Activated CD8-positive, alpha-beta T cell treated with anti-CD3 and anti-CD28 coated beads for 36 hours (primary cell): ENCODE measurements around the gene TNS3. TPM values are rescaled to one million over a fixed set of nuclear protein-coding genes. Genes with fewer than 3 reads are reported as not detected.

Experiments used
- ATAC-seq: fragments of 200-7000 bp; cut with Tn5 transposase; one replicate; pipeline ENCODE4 v1.10.0; 2021; ENCODE audit warnings: mild to moderate bottlenecking, moderate library complexity
- CTCF ChIA-PET: fragments of 350-600 bp; sonication (Branson Sonifier 250); formaldehyde crosslinking; loops from one replicate; lab custom pipeline; 2021; ENCODE audit warnings: antibody characterized with exemption; lab: Charles Lee
- POLR2A ChIA-PET: fragments of 350-600 bp; sonication (Branson Sonifier 250); formaldehyde crosslinking; loops from one replicate; lab custom pipeline; 2021; ENCODE audit warnings: antibody characterized with exemption; lab: Charles Lee
- DNase-seq: peaks from one replicate; pipeline ENCODE4 v3.0.0-alpha.2; 2020
- H3K27ac Mint-ChIP-seq: one replicate; pipeline ENCODE4 v1.8.0; 2021; ENCODE audit warnings: mild to moderate bottlenecking, mixed read lengths
- H3K27me3 Mint-ChIP-seq: one replicate; pipeline ENCODE4 v1.8.0; 2021; ENCODE audit warnings: mixed read lengths
- H3K36me3 Mint-ChIP-seq: one replicate; pipeline ENCODE4 v1.8.0; 2021; ENCODE audit warnings: low read depth, mixed read lengths
- H3K4me1 Mint-ChIP-seq: one replicate; pipeline ENCODE4 v1.8.0; 2021; ENCODE audit warnings: low read depth, mixed read lengths
- H3K4me3 Mint-ChIP-seq: one replicate; pipeline ENCODE4 v1.8.0; 2021; ENCODE audit warnings: mild to moderate bottlenecking, moderate library complexity, mixed read lengths
- H3K9me3 Mint-ChIP-seq: one replicate; pipeline ENCODE4 v1.8.0; 2021; ENCODE audit warnings: mixed read lengths
- intact Hi-C: fragments of 100-400 bp; cut with micrococcal nuclease; formaldehyde crosslinking; loops from one replicate; pipeline ENCODE4 v1.10.0; 2022
- total RNA-seq, 2 experiments: library from RNA; stranded (reverse); gene quantifications; one replicate each; pipeline ENCODE4 v1.2.3, GENCODE V29; 2021
- TF ChIP-seq, protein P1 (sequence below): fragments of 200-600 bp; IDR thresholded peaks from one replicate; pipeline ENCODE4 v1.8.0; 2022; ENCODE audit warnings: antibody characterized with exemption, mild to moderate bottlenecking

The TNS3 gene
- total RNA-seq, 2 experiments from 2014 or later: 0.04 to 0.16 TPM

DNA sequence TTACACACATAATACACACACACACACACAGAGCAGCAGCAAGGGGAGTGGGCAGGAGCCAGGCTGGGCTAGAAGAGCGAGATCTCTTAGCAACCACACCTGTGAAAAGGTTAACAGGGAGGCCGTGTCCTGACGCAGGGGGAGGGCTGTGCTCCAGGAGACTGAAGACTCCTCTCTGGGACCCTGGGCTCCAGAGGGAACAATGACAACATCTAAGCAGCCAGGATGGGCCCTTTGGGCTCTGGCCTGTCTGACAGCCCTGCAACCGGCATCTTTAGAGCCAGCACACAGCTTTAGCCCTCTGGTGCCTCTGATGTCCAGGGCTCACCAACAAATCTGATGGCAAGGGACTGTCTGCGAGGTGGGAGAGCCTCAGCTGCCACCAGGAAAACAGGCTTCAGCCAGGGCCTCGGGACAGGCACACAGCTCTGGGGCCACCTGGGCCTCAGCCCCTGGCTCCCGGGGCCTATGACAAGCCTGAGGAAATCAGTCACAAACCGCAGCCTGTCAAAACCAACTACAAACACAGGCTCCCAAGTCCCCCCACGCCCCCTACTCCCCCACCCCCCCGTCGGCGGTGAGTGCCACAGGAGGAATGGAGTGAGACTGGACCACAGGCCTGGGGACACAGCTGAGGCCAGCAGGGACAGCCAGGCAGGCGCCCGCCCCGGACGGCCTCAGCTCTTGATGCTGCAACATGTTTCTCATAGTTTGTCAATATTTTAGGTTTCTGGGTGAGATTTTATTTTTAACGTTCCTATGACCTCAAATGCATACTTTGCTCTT, 102.8 kb downstream of the TNS3 start:
- no peak overlapping the region for H3K4me3 Mint-ChIP-seq
- no peaks in the 10 kb centered on the region for H3K27me3 Mint-ChIP-seq
- DNase-seq (no peak), ATAC-seq (no peak)
- ChIA-PET CTCF (no interaction called here), POLR2A (no interaction called here)
- H3K9me3 Mint-ChIP-seq: peaks cover 1% of the 10 kb centered on the region
- H3K27ac Mint-ChIP-seq: no peak overlapping the region
- H3K4me1 Mint-ChIP-seq: peaks cover 16% of the 10 kb centered on the region
- intact Hi-C loops: no loop called here
- TF ChIP-seq, protein P1, sequence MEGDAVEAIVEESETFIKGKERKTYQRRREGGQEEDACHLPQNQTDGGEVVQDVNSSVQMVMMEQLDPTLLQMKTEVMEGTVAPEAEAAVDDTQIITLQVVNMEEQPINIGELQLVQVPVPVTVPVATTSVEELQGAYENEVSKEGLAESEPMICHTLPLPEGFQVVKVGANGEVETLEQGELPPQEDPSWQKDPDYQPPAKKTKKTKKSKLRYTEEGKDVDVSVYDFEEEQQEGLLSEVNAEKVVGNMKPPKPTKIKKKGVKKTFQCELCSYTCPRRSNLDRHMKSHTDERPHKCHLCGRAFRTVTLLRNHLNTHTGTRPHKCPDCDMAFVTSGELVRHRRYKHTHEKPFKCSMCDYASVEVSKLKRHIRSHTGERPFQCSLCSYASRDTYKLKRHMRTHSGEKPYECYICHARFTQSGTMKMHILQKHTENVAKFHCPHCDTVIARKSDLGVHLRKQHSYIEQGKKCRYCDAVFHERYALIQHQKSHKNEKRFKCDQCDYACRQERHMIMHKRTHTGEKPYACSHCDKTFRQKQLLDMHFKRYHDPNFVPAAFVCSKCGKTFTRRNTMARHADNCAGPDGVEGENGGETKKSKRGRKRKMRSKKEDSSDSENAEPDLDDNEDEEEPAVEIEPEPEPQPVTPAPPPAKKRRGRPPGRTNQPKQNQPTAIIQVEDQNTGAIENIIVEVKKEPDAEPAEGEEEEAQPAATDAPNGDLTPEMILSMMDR: no peak
- no peaks in the 10 kb centered on the region for H3K36me3 Mint-ChIP-seq

DNA sequence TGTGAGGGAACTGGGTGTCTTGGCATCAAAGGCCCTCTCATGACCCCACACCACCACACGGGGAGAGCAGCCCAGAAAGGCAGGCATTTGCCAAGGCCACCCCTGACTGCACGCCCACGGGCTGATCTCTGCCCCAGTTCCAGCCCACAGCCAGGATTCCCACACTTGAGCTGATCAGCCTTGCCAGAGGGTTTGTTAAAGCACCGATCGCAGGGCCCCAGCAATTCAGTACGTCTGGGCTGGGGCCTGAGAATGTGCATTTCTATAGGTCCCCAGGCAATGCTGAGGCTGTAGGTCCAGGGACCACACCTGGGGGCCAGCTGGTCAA, 103.9 kb downstream of the TNS3 start:
- Mint-ChIP-seq H3K4me1 (peaks cover 16% of the 10 kb centered on the region), H3K27ac (no peak overlapping the region), H3K4me3 (no peak overlapping the region), H3K36me3 (no peaks in the 10 kb centered on the region), H3K27me3 (no peaks in the 10 kb centered on the region), H3K9me3 (peaks cover 1% of the 10 kb centered on the region)
- DNase-seq (no peak), ATAC-seq (no peak)
- intact Hi-C loops: no loop called here
- POLR2A ChIA-PET: no interaction called here
- TF ChIP-seq, protein P1: no peak
- CTCF ChIA-PET: no interaction called here

DNA sequence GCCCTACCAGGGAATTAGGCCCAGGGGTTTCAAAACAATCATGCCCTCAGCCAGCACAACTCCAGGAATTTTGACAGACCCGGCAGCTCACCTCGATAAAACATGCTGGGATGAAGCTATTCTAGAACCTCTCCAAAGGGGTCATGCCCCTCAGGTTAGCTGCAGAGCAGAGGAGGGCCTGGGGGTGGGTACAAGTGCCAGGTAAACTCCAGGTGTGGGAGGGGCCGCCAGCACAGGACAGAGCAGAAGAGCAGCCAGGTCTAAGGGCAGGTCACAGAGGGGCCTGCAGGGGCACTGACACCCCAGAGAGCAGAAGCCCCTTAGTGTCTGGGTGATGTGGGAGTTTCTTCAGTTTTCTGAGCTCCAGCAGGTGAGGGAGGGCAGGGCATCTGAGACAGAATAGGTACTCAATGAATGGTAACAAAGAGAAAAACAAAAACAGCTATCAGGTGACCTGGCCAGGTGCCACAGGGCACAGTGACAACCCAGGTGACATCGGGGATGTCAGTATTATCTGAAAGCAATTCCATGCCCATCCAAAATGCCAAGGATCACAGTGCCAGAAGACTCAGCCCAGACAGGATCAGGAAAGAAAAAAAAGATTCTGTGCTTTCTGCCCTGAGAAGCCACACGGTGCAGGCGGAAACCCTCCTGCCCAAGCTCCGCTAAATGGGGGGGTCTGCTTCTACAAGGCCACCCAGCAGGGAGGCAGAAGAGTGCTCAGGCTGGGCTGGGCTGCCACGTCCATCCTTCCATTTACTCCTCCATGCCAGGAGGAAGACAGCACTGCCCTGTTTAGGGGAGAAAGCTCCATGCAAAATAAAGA, 104.5 kb downstream of the TNS3 start:
- H3K27ac Mint-ChIP-seq: no peak overlapping the region
- H3K9me3 Mint-ChIP-seq: no peaks in the 10 kb centered on the region
- intact Hi-C loops: no loop called here
- no peaks in the 10 kb centered on the region for H3K27me3 Mint-ChIP-seq
- ATAC-seq (no peak), DNase-seq (no peak)
- ChIA-PET POLR2A (no interaction called here), CTCF (no interaction called here)
- H3K36me3 Mint-ChIP-seq: no peaks in the 10 kb centered on the region
- no peak overlapping the region for H3K4me3 Mint-ChIP-seq
- peaks cover 16% of the 10 kb centered on the region for H3K4me1 Mint-ChIP-seq
- TF ChIP-seq, protein P1: no peak

DNA sequence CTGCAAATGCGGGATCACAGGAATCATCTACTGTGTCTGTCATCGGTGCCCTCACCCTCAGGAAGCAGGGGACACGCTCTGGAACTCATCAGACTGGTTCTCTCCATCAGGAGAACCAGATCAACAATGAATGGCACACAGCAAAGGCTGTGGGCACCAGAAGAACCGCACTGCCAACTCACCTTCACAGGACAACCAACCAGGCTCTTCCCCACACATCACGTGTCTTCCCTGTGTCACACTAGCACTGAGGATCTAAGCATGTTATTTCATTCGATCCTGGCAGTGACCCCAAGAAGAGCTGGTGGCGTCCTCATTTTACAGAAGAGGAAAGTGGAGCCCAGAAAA, 106.1 kb downstream of the TNS3 start:
- Mint-ChIP-seq H3K27me3 (no peaks in the 10 kb centered on the region), H3K36me3 (no peaks in the 10 kb centered on the region), H3K27ac (no peak overlapping the region), H3K4me1 (peaks cover 4% of the 10 kb centered on the region), H3K9me3 (no peaks in the 10 kb centered on the region), H3K4me3 (no peak overlapping the region)
- ATAC-seq: no peak
- DNase-seq: no peak
- CTCF ChIA-PET: no interaction called here
- POLR2A ChIA-PET: no interaction called here
- intact Hi-C loops: no loop called here
- TF ChIP-seq, protein P1: no peak
